Fibroblast of the aortic adventitia (primary cell): ENCODE measurements around the gene SCUBE1. TPM values are rescaled to one million over a fixed set of nuclear protein-coding genes. Genes with fewer than 3 reads are reported as not detected.

Experiments used
- DNase-seq: peaks from one replicate; pipeline ENCODE4 v3.0.0-alpha.2; 2010; ENCODE audit warnings: low read depth
- H3K4me3 ChIP-seq: 2 replicates; pipeline ENCODE4 v1.5.1; 2011; ENCODE audit warnings: low read depth, mild to moderate bottlenecking, control low read depth, low read length, moderate library complexity
- total RNA-seq: library from RNA; depleted of rRNA; stranded (reverse); fragments of >200 nt; gene quantifications from 2 replicates; pipeline ENCODE4 v1.2.3, GENCODE V29; 2012; ENCODE audit warnings: low replicate concordance
- TF ChIP-seq, protein P1 (sequence below): IDR thresholded peaks from 2 replicates; pipeline ENCODE4 v1.5.1; 2011; ENCODE audit warnings: mild to moderate bottlenecking, low read length, control low read depth, inconsistent platforms; ENCODE audit not compliant: insufficient read depth

Gene SCUBE1
- total RNA-seq, 1 donor, result not detected

GRCh38 chr22:43244803-43245527, 98.2 kb downstream of the SCUBE1 start:
- no peak for DNase-seq
- no peak overlapping the region for H3K4me3 ChIP-seq
- TF ChIP-seq, protein P1, sequence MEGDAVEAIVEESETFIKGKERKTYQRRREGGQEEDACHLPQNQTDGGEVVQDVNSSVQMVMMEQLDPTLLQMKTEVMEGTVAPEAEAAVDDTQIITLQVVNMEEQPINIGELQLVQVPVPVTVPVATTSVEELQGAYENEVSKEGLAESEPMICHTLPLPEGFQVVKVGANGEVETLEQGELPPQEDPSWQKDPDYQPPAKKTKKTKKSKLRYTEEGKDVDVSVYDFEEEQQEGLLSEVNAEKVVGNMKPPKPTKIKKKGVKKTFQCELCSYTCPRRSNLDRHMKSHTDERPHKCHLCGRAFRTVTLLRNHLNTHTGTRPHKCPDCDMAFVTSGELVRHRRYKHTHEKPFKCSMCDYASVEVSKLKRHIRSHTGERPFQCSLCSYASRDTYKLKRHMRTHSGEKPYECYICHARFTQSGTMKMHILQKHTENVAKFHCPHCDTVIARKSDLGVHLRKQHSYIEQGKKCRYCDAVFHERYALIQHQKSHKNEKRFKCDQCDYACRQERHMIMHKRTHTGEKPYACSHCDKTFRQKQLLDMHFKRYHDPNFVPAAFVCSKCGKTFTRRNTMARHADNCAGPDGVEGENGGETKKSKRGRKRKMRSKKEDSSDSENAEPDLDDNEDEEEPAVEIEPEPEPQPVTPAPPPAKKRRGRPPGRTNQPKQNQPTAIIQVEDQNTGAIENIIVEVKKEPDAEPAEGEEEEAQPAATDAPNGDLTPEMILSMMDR, result no peak

GRCh38 chr22:43244402-43244801, 98.8 kb downstream of the SCUBE1 start:
- no peak for DNase-seq
- TF ChIP-seq, protein P1, result no peak
- no peak overlapping the region for H3K4me3 ChIP-seq

GRCh38 chr22:43243324-43243723, 99.8 kb downstream of the SCUBE1 start:
- TF ChIP-seq, protein P1, result no peak
- no peak for DNase-seq
- no peak overlapping the region for H3K4me3 ChIP-seq

DNA sequence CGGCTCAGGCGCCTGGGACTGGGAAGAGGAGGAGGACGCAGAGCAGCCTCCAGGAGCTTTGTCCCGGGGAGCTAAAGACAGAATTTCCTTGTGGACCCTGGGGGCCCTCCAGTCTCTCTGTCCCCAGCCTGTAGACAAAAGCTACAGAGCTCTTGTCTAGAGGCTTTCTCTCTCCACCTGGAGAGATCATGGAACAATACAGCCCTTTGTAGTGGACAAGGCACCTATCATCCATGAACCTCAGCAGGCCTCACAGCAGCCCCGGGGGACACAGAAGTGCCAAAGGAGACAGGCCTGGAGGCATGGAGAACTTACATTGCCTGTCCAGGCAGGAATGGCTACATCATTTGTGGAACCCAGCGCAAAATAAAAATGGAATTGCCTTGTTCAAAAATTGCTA, 100.5 kb downstream of the SCUBE1 start:
- no peak for DNase-seq
- H3K4me3 ChIP-seq, result no peak overlapping the region
- TF ChIP-seq, protein P1, result no peak

- TF ChIP-seq, protein P1, result no peak
- H3K4me3 ChIP-seq, result no peak overlapping the region
- no peak for DNase-seq
These were observed 101.3 kb downstream of the SCUBE1 start for GRCh38 chr22:43241699-43242386.

DNA sequence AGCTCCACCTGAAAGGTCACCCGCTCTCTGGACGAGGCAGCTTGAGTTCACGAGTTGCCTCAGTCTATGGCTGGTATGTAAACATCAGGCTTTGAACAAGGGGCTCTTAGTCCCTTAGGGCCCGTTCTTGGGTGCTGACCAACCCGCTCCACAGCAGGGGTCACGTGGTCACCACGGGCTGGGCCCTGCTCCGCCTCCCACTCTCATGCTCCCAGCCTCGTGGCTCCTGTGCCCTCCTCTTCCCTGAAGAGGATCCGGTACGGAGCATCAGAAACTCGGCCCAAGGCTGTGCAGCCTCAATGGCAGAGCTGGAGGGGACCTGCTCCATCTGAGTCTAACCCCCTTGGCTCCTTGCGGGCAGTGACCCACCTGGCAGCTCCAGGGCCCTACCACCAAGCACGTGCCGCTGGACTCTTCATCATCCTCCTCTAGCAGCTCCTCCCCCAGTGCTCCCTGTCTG, 102.0 kb downstream of the SCUBE1 start:
- no peak overlapping the region for H3K4me3 ChIP-seq
- DNase-seq, result no peak
- TF ChIP-seq, protein P1, result no peak
